Parathyroid adenoma (tissue), 2 donors: ENCODE results near the gene CERS1.

Experiments used
- H2AFZ ChIP-seq: fragments of 300-600 bp; sonication (generic); one replicate; pipeline ENCODE4 v1.7.0; 2017; ENCODE audit warnings: antibody characterized with exemption, mild to moderate bottlenecking
- H3K27ac ChIP-seq: fragments of 300-600 bp; sonication (generic); one replicate; pipeline ENCODE4 v1.7.0; 2017
- H3K27me3 ChIP-seq: fragments of 300-600 bp; sonication (generic); one replicate; pipeline ENCODE4 v1.7.0; 2017; ENCODE audit warnings: low read length; ENCODE audit not compliant: control insufficient read depth, insufficient read depth
- H3K36me3 ChIP-seq: fragments of 300-600 bp; sonication (generic); one replicate; pipeline ENCODE4 v1.7.0; 2017; ENCODE audit warnings: low read length; ENCODE audit not compliant: control insufficient read depth, insufficient read depth
- H3K4me1 ChIP-seq: fragments of 300-600 bp; sonication (generic); one replicate; pipeline ENCODE4 v1.7.0; 2017; ENCODE audit warnings: control low read depth
- H3K4me2 ChIP-seq: fragments of 300-600 bp; sonication (generic); one replicate; pipeline ENCODE4 v1.7.0; 2017; ENCODE audit warnings: low read length
- H3K4me3 ChIP-seq: fragments of 300-600 bp; sonication (generic); one replicate; pipeline ENCODE4 v1.7.0; 2017; ENCODE audit warnings: low read depth, low read length
- H3K79me2 ChIP-seq: fragments of 300-600 bp; sonication (generic); one replicate; pipeline ENCODE4 v1.7.0; 2017; ENCODE audit warnings: control low read depth
- H3K9ac ChIP-seq: fragments of 300-600 bp; sonication (generic); one replicate; pipeline ENCODE4 v1.7.0; 2017; ENCODE audit warnings: mild to moderate bottlenecking
- H3K9me3 ChIP-seq: fragments of 300-600 bp; sonication (generic); one replicate; pipeline ENCODE4 v1.7.0; 2017; ENCODE audit warnings: low read length; ENCODE audit not compliant: control insufficient read depth
- TF ChIP-seq, protein P1 (sequence below): fragments of 300-600 bp; sonication (generic); IDR thresholded peaks from one replicate; pipeline ENCODE4 v1.7.0; 2017; ENCODE audit warnings: antibody characterized with exemption, mild to moderate bottlenecking
- donor health status: primary hyperparathyroidism.

CERS1 gene

DNA sequence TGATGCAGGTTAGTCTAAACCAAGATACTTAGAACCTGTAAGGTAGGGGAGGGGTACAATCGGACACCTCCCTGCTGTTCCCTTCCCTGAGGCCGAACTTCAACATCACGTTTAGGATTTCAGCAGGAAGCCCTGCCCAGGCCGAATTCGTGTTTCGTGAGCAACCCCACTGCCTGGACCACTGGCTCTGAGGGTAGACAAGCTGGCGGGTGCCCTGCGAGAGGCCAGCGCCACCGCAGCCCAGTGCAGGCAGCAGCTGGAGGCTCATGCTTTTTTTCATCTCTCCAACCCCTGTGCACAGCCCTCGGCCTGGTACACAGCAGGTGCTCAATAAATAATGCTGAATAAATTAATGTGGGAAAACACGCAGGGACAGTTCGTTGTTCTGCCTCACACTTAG, 37.3 kb upstream of the CERS1 start:
- H3K9me3 ChIP-seq = no peaks in the 10 kb centered on the region
- H3K27ac ChIP-seq = no peak overlapping the region
- H3K4me1 ChIP-seq = no peaks in the 10 kb centered on the region
- TF ChIP-seq, protein P1, sequence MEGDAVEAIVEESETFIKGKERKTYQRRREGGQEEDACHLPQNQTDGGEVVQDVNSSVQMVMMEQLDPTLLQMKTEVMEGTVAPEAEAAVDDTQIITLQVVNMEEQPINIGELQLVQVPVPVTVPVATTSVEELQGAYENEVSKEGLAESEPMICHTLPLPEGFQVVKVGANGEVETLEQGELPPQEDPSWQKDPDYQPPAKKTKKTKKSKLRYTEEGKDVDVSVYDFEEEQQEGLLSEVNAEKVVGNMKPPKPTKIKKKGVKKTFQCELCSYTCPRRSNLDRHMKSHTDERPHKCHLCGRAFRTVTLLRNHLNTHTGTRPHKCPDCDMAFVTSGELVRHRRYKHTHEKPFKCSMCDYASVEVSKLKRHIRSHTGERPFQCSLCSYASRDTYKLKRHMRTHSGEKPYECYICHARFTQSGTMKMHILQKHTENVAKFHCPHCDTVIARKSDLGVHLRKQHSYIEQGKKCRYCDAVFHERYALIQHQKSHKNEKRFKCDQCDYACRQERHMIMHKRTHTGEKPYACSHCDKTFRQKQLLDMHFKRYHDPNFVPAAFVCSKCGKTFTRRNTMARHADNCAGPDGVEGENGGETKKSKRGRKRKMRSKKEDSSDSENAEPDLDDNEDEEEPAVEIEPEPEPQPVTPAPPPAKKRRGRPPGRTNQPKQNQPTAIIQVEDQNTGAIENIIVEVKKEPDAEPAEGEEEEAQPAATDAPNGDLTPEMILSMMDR = no peak
- no peak overlapping the region for H3K4me3 ChIP-seq
- H3K27me3 ChIP-seq = no peaks in the 10 kb centered on the region
- H2AFZ ChIP-seq = no peak overlapping the region
- H3K4me2 ChIP-seq = no peak overlapping the region
- no peaks in the 10 kb centered on the region for H3K36me3 ChIP-seq
- H3K9ac ChIP-seq = no peak overlapping the region
- no peaks in the 10 kb centered on the region for H3K79me2 ChIP-seq

DNA sequence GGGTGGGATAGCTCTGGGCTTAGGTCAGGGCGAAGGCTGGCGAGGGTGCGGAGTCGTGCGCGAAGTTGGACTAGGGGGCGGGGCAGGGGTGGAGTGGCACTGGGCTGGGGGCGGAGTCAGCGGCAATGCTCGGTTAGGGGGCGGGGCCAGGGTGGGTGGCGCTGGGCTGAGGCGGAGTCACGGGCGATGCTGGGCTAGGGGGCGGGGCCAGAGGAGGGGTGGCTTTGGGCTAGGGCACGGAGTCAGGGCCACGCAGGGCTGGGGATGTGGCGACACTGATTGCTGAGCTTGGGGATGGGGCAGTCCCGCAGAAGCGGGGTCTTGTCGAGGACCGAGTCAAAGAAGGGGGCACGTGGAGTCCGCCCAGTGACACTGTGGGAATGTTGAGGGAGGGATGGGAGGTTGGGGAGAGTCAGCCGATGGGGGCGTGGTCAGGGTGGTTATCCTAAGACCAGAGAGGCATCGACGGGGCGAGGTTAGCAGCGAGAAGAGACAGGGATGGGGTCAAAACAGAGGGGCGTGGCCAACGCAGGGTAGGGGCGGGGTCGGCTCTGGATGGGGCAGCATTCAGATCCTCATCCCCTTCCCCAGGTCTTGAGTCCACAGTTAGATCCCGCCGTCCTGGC, 36.4 kb upstream of the CERS1 start:
- no peak overlapping the region for H3K27ac ChIP-seq
- no peaks in the 10 kb centered on the region for H3K36me3 ChIP-seq
- H2AFZ ChIP-seq = no peak overlapping the region
- H3K27me3 ChIP-seq = no peaks in the 10 kb centered on the region
- H3K4me3 ChIP-seq = no peak overlapping the region
- H3K9ac ChIP-seq = no peak overlapping the region
- H3K79me2 ChIP-seq = no peaks in the 10 kb centered on the region
- TF ChIP-seq, protein P1 = no peak
- no peaks in the 10 kb centered on the region for H3K4me1 ChIP-seq
- no peaks in the 10 kb centered on the region for H3K9me3 ChIP-seq
- no peak overlapping the region for H3K4me2 ChIP-seq

DNA sequence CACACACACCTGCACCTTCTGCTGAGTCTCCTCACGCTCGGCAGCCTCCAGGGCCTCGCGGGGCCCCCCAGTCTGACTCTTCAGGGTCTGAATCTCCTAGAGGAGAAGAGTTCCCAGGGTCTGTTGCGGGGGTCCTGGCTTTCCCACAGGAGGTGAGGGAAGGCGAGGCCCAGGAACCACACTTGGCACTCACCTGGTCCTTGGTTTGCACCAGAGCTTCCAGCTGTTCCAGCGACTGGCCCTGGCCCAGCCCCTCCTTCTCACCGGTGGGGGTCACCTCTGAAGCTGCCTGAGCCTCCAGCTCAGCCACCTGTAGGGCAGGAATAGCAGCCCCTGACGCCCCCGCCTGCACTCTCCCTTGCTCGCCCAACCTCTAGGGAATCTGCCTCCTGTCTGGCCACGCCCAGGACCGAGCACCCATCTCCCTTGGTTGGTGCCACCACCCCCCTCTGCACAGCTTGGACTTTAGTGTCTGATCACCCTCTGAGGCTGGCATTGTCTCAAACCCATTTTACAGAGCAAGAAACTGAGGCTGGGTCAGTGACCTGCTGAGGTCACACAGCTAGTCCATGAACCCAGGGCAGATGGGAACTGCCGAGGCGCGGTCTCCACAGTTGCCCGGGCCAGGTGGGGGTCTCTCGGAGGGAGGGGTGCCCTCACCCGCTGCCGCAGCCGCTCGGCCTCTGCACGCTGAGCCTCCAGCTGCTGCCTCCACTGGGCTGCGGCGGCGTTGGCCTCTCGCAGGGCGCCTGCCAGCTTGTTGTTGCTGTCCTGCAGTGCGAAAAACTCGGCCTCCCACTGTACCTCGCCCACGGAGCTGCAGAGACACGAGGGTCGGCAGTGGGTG, 35.6 kb upstream of the CERS1 start:
- TF ChIP-seq, protein P1 = no peak
- Histone ChIP-seq H3K4me3 (no peak overlapping the region), H3K4me1 (no peaks in the 10 kb centered on the region), H3K9ac (no peak overlapping the region), H3K36me3 (no peaks in the 10 kb centered on the region), H3K79me2 (no peaks in the 10 kb centered on the region), H2AFZ (no peak overlapping the region), H3K4me2 (no peak overlapping the region), H3K9me3 (no peaks in the 10 kb centered on the region), H3K27me3 (no peaks in the 10 kb centered on the region), H3K27ac (no peak overlapping the region)

GRCh38 chr19:18929311-18929710, 33.4 kb upstream of the CERS1 start:
- Histone ChIP-seq H3K27ac (no peak overlapping the region), H3K79me2 (no peaks in the 10 kb centered on the region), H3K27me3 (no peaks in the 10 kb centered on the region), H3K36me3 (no peaks in the 10 kb centered on the region), H3K4me1 (no peaks in the 10 kb centered on the region), H3K9me3 (no peaks in the 10 kb centered on the region), H3K4me3 (no peak overlapping the region), H3K9ac (no peak overlapping the region), H3K4me2 (no peak overlapping the region), H2AFZ (no peak overlapping the region)
- TF ChIP-seq, protein P1 = no peak
